OCI-LY7 (cell line): Measurements from ENCODE around the gene CCDC117. TPM values are rescaled to one million over a fixed set of nuclear protein-coding genes. Genes with fewer than 3 reads are reported as not detected.

ENCODE experiments used
- BruUV-seq: library from RNA; stranded (reverse); fragments of 400-500 nt; replicated peaks from 2 replicates; lab custom pipeline; 2021; lab: Mats Ljungman, UMichigan
- CTCF ChIA-PET: fragments of 300-600 bp; sonication (Branson Sonifier 250); formaldehyde crosslinking; loops from one replicate; lab custom pipeline; 2022; ENCODE audit warnings: antibody characterized with exemption; ENCODE audit not compliant: unreplicated experiment; lab: Charles Lee
- POLR2A ChIA-PET: fragments of 300-600 bp; sonication (Branson Sonifier 250); formaldehyde crosslinking; loops from one replicate; lab custom pipeline; 2022; ENCODE audit warnings: antibody characterized with exemption; lab: Charles Lee
- DNase-seq: peaks from one replicate; pipeline ENCODE4 v3.0.0-alpha.2; 2015; ENCODE audit warnings: low spot score
- H2AFZ ChIP-seq: fragments of 200-600 bp; sonication (generic), shearing (Covaris generic); 2 replicates; pipeline ENCODE4 v1.6.1; 2014; ENCODE audit warnings: mild to moderate bottlenecking, antibody characterized with exemption, low read length, moderate library complexity
- H3K27ac ChIP-seq: fragments of 200-600 bp; sonication (generic); 2 replicates; pipeline ENCODE4 v1.5.1; 2014; ENCODE audit warnings: mixed run types, low read depth, mild to moderate bottlenecking, moderate library complexity, low read length, inconsistent platforms; ENCODE audit not compliant: poor library complexity, severe bottlenecking
- H3K36me3 ChIP-seq: fragments of 200-600 bp; sonication (generic); 2 replicates; pipeline ENCODE4 v1.6.1; 2014; ENCODE audit warnings: mild to moderate bottlenecking, antibody characterized with exemption, low read length, moderate library complexity, mixed read lengths; ENCODE audit not compliant: insufficient read depth
- H3K4me1 ChIP-seq: fragments of 200-600 bp; sonication (generic); 2 replicates; pipeline ENCODE4 v1.5.1; 2014; ENCODE audit warnings: mild to moderate bottlenecking, low read length; ENCODE audit not compliant: insufficient read depth, poor library complexity, severe bottlenecking
- H3K4me2 ChIP-seq: fragments of 200-600 bp; sonication (generic); 2 replicates; pipeline ENCODE4 v1.6.1; 2014; ENCODE audit warnings: mild to moderate bottlenecking, low read length
- H3K4me3 ChIP-seq: fragments of 200-600 bp; sonication (generic); 2 replicates; pipeline ENCODE4 v1.5.1; 2014; ENCODE audit warnings: mild to moderate bottlenecking, low read depth, low read length; ENCODE audit not compliant: poor library complexity, severe bottlenecking
- H3K79me2 ChIP-seq: fragments of 200-600 bp; sonication (generic); 2 replicates; pipeline ENCODE4 v1.6.1; 2016; ENCODE audit warnings: low read depth, mild to moderate bottlenecking, low read length, moderate library complexity, mixed read lengths; ENCODE audit not compliant: insufficient read depth
- H3K9me2 ChIP-seq: fragments of 200-600 bp; sonication (generic); 2 replicates; pipeline ENCODE4 v1.6.1; 2016; ENCODE audit warnings: mild to moderate bottlenecking, low read length, mixed read lengths; ENCODE audit not compliant: insufficient read depth
- H3K9me3 ChIP-seq: fragments of 200-600 bp; sonication (generic); 2 replicates; pipeline ENCODE4 v1.6.1; 2014; ENCODE audit warnings: mild to moderate bottlenecking, mixed run types, low read length, mixed read lengths
- H4K20me1 ChIP-seq: fragments of 200-600 bp; sonication (generic); 2 replicates; pipeline ENCODE4 v1.6.1; 2014; ENCODE audit warnings: mild to moderate bottlenecking, antibody characterized with exemption, low read length, moderate library complexity, mixed read lengths; ENCODE audit not compliant: insufficient read depth
- CTCF ChIP-seq: fragments of 200-600 bp; sonication (generic); conservative IDR thresholded peaks from 2 replicates; pipeline ENCODE4 v1.5.1; 2014; ENCODE audit warnings: mild to moderate bottlenecking, antibody characterized with exemption, low read length, moderate library complexity, mixed read lengths
- EZH2phosphoT487 ChIP-seq: fragments of 200-600 bp; sonication (generic); IDR thresholded peaks from 2 replicates; pipeline ENCODE4 v1.6.1; 2018; ENCODE audit warnings: low read depth, borderline replicate concordance, mild to moderate bottlenecking, mixed run types, antibody characterized with exemption, low read length, moderate library complexity, mixed read lengths
- intact Hi-C: fragments of 100-400 bp; cut with micrococcal nuclease; formaldehyde crosslinking; loops from one replicate; pipeline ENCODE4 v1.10.0; 2022; ENCODE audit not compliant: unreplicated experiment
- total RNA-seq, 2 experiments: library from RNA; depleted of rRNA in 1 of 2; stranded (reverse); fragments of >200 nt in 1 of 2; shearing (Covaris generic) in 1 of 2; gene quantifications; 2 replicates each; pipeline ENCODE4 v1.2.3, GENCODE V29; 2014 to 2022

Gene CCDC117
- total RNA-seq, 2 experiments from 2014 or later, result 21.4 to 34.1 TPM

GRCh38 chr22:28766628-28767027, 5.9 kb upstream of the CCDC117 start:
- no peak overlapping the region for H2AFZ ChIP-seq
- H3K9me2 ChIP-seq, result no peaks in the 10 kb centered on the region
- H3K4me1 ChIP-seq, result no peaks in the 10 kb centered on the region
- H3K4me3 ChIP-seq, result no peak overlapping the region
- no TSS peak for BruUV-seq
- POLR2A ChIA-PET, result no interaction called here
- no peak overlapping the region for H3K4me2 ChIP-seq
- H3K79me2 ChIP-seq, result no peaks in the 10 kb centered on the region
- H3K36me3 ChIP-seq, result no peaks in the 10 kb centered on the region
- H4K20me1 ChIP-seq, result no peaks in the 10 kb centered on the region
- peaks cover 5% of the 10 kb centered on the region; the same call in 1 of the 2 replicates for H3K9me3 ChIP-seq
- intact Hi-C loops, result no loop called here
- TF ChIP-seq CTCF (no peak), EZH2phosphoT487 (no peak)
- no peak for DNase-seq
- CTCF ChIA-PET, result no interaction called here
- H3K27ac ChIP-seq, result no peak overlapping the region

GRCh38 chr22:28768701-28769393, 3.6 kb upstream of the CCDC117 start:
- no peaks in the 10 kb centered on the region for H3K36me3 ChIP-seq
- ChIA-PET POLR2A (interaction anchor here (2.2 kb wide), 1 partner anchor 8 kb away, joined by 11 read pairs; no protein-coding TSS in a partner anchor), CTCF (no interaction called here)
- BruUV-seq, result no TSS peak
- no peaks in the 10 kb centered on the region for H3K9me2 ChIP-seq
- intact Hi-C loops, result no loop called here
- H3K4me3 ChIP-seq, result no peak overlapping the region
- H3K4me1 ChIP-seq, result peaks cover 3% of the 10 kb centered on the region
- peaks cover 5% of the 10 kb centered on the region; the same call in 1 of the 2 replicates for H3K9me3 ChIP-seq
- DNase-seq, result no peak
- no peak overlapping the region for H3K27ac ChIP-seq
- TF ChIP-seq EZH2phosphoT487, result no peak
- TF ChIP-seq CTCF, result no peak
- H3K79me2 ChIP-seq, result peaks cover 8% of the 10 kb centered on the region; the same call in 1 of the 2 replicates
- H4K20me1 ChIP-seq, result no peaks in the 10 kb centered on the region
- no peak overlapping the region for H3K4me2 ChIP-seq
- H2AFZ ChIP-seq, result no peak overlapping the region
